Gastrocnemius medialis (tissue), 4 donors: ENCODE measurements around the gene UBL4A.

Experiments
- CTCF ChIP-seq, 5 experiments: fragments of 450-650 bp in 3 of 5; fragments of 200-600 bp in 2 of 5; sonication (generic) in 2 of 5; IDR thresholded peaks in 4 of 5; conservative IDR thresholded peaks in 1 of 5; 1 replicate in 4 of 5; 2 replicates in 1 of 5; pipeline ENCODE4 v1.5.1; 2016 to 2019; ENCODE audit warnings: antibody characterized with exemption in 5 of 5, mild to moderate bottlenecking in 3 of 5, moderate library complexity in 3 of 5
- POLR2A ChIP-seq, 2 donors: fragments of 450-650 bp; IDR thresholded peaks; one replicate each; pipeline ENCODE4 v1.6.1; 2017; ENCODE audit warnings: antibody characterized with exemption in 2 of 2, mild to moderate bottlenecking in 2 of 2, moderate library complexity in 2 of 2

- no peak for TF ChIP-seq POLR2A (IDR thresholded peaks at IDR 0.05)
- TF ChIP-seq CTCF (IDR thresholded peaks at IDR 0.05 in 4 of 5, conservative IDR thresholded peaks at IDR 0.05 in 1 of 5) = no peak
Measured at GRCh38 chrX:154513716-154514115, 27.3 kb upstream of the UBL4A start.
